Measurements from ENCODE around the gene KLHL11.
"Not testable (repeated sequence)": the region's sequence is repeated elsewhere in the genome, so short reads cannot be mapped to it uniquely, and the experiment has no call there.

The KLHL11 gene

GRCh38 chr17:41885733-41886132 is 20.5 kb upstream of the KLHL11 start:
- no peak for DNase-seq (ENCODE audit: low spot score)

- no peak for DNase-seq (ENCODE audit: low spot score)
These were observed 17.5 kb upstream of the KLHL11 start for GRCh38 chr17:41882756-41883155.

- no peak for DNase-seq (ENCODE audit: low spot score)
These were observed 14.9 kb upstream of the KLHL11 start for GRCh38 chr17:41880130-41880529.

- not testable (repeated sequence) for DNase-seq (ENCODE audit: low spot score)
These were observed 9.1 kb upstream of the KLHL11 start for GRCh38 chr17:41874293-41874670.

GRCh38 chr17:41873559-41874292 is 8.5 kb upstream of the KLHL11 start:
- DNase-seq (ENCODE audit: low spot score) = no peak

GRCh38 chr17:41871789-41872188 is 6.6 kb upstream of the KLHL11 start:
- no peak for DNase-seq (ENCODE audit: low spot score)

- DNase-seq (ENCODE audit: low spot score) = no peak
These were observed 5.4 kb upstream of the KLHL11 start for GRCh38 chr17:41870627-41871026.

GRCh38 chr17:41870097-41870496 is 4.9 kb upstream of the KLHL11 start:
- DNase-seq (ENCODE audit: low spot score) = no peak

GRCh38 chr17:41869426-41869825 is 4.2 kb upstream of the KLHL11 start:
- DNase-seq (ENCODE audit: low spot score) = no peak

- DNase-seq (ENCODE audit: low spot score) = no peak
These were observed 3.3 kb upstream of the KLHL11 start for GRCh38 chr17:41868568-41868967.

GRCh38 chr17:41865596-41865893 is 322 bp upstream of the KLHL11 start:
- no peak for DNase-seq (ENCODE audit: low spot score)

- no peak for DNase-seq (ENCODE audit: low spot score)
These were observed 756 bp downstream of the KLHL11 start for GRCh38 chr17:41864498-41864835.

GRCh38 chr17:41863074-41863848 is 2.0 kb downstream of the KLHL11 start:
- DNase-seq (ENCODE audit: low spot score) = no peak

- no peak for DNase-seq (ENCODE audit: low spot score)
These were observed 4.8 kb downstream of the KLHL11 start for GRCh38 chr17:41860254-41860931.

- DNase-seq (ENCODE audit: low spot score) = not testable (repeated sequence)
These were observed 13.8 kb downstream of the KLHL11 start for GRCh38 chr17:41851382-41851781.

- DNase-seq (ENCODE audit: low spot score) = no peak
These were observed 15.8 kb downstream of the KLHL11 start for GRCh38 chr17:41849251-41849990.

- DNase-seq (ENCODE audit: low spot score) = no peak
These were observed 16.4 kb downstream of the KLHL11 start for GRCh38 chr17:41848788-41849187.

- DNase-seq (ENCODE audit: low spot score) = no peak
These were observed 20.3 kb downstream of the KLHL11 start for GRCh38 chr17:41844971-41845370.

GRCh38 chr17:41840781-41841180 is 24.4 kb downstream of the KLHL11 start:
- not testable (repeated sequence) for DNase-seq (ENCODE audit: low spot score)

GRCh38 chr17:41839448-41839847 is 25.8 kb downstream of the KLHL11 start:
- DNase-seq (ENCODE audit: low spot score) = not testable (repeated sequence)

- DNase-seq (ENCODE audit: low spot score) = no peak
These were observed 27.3 kb downstream of the KLHL11 start, which contains the start of gene KLHL10 for GRCh38 chr17:41837761-41838538. KLHL10 (plus strand) TSS chr17:41837825; CDS start chr17:41837933, 108 bp downstream.

Data from AG08395 (cell line).